GM19455 (cell line): Measurements from ENCODE around the gene CELA2B.
"Not testable (repeated sequence)": the region's sequence is repeated elsewhere in the genome, so short reads cannot be mapped to it uniquely, and the experiment has no call there.

ENCODE experiments used
- ATAC-seq: cut with Tn5 transposase; IDR thresholded peaks from one replicate; pipeline ENCODE4 v1.9.1; 2021; ENCODE audit not compliant: unreplicated experiment

The CELA2B gene

DNA sequence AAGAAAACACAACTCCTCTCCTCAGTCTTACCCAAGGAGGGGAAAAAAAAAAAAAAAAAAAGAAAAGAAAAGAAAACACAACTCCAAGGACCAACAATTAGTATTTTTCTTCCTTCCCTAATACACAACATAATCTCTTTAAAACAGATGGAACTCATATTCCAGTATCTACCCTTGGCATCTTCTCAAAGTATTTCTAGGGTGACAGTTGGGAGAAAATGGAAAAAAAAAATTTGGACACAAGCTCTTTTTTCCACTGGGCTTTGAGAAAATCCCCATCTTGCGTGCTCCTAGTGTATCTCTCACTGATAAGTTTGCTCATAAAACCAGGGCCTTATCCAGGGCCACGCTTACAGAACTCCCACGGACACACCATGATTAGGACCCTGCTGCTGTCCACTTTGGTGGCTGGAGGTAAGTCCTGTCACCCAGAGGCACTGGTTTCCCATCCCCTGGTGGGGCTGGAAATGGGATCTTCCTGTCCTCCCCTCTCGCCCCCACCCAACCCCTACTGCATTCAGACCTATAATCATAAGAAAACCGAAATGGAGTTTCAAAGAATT is at the start of gene CELA2B:
TSS of gene CELA2B (plus strand) at position 353 of the 563 bp plus-strand sequence. CDS start at position 375, 22 bp downstream.
- ATAC-seq, result no peak

DNA sequence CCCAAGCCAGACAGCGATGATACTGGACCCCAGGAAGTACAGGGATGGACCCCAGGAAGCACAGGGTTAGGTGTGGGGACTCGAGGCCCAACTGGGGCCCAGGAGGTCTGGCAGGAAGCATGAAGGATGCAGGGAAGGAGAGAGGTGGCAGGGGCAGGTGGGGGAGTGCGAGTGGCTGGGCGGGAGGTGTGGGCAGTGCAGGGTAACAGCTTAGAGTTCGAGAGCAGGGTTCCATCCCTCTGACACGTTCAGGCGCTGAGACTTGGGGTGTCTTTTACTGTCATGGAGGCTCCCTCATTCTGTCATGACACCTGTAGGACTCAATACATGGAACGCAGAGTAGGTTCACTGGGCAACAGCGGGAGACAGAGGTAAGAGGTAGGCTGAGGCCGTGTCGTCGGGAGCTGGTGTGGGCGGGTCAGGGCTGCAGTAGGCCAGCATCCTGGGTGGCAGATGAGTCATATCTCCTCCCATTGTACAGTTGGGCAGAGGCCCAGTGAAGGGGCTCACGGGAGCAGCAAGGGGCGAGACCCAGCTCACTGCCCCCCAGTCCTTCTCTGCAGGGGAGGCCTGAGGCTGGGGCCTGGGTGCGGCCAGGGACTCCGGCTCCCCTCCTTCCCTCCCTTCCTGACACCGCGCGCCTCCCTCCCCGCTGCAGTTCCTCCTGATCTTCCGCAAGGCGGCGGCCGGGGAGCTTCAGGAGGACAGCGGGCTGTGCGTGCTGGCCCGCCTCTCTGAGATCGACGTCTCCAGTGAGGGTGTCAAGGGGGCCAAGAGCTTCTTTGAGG is 49.2 kb upstream of the CELA2B start:
- no peak for ATAC-seq

DNA sequence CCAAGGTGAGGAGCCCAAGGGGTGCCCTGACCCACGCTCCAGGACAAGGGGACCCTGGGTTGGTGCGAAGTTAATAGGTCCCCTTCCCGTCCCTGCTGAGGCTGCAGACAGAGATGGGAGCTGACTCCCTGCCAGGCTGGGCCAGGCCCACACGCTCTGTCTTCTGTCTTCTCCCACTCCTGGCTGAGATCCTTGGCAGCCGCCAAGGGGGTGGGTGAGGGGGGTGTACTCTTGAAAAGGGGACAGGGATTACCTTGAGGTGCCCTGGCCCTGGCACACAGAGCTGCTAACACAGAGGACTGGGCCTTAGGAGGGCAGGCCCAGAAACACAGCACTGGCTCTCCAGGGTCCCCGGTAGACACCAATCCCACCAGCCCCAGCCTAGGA is 48.6 kb upstream of the CELA2B start:
- ATAC-seq, result no peak

DNA sequence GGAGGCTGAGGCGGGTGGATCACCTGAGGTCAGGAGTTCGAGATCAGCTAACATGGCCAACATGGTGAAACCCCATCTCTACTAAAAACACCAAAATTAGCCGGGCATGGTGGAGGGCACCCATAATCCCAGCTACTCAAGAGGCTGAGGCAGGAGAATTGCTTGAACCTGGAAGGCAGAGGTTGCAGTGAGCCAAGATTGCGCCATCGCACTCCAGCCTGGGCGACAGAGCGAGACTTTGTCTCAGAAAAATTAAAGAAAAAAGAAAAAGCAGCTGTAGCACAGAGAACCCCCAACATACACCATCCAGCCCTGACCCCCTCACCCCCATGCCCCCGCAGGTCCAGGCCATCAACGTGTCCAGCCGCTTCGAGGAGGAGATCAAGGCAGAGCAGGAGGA is 47.7 kb upstream of the CELA2B start:
- ATAC-seq, result not testable (repeated sequence)

DNA sequence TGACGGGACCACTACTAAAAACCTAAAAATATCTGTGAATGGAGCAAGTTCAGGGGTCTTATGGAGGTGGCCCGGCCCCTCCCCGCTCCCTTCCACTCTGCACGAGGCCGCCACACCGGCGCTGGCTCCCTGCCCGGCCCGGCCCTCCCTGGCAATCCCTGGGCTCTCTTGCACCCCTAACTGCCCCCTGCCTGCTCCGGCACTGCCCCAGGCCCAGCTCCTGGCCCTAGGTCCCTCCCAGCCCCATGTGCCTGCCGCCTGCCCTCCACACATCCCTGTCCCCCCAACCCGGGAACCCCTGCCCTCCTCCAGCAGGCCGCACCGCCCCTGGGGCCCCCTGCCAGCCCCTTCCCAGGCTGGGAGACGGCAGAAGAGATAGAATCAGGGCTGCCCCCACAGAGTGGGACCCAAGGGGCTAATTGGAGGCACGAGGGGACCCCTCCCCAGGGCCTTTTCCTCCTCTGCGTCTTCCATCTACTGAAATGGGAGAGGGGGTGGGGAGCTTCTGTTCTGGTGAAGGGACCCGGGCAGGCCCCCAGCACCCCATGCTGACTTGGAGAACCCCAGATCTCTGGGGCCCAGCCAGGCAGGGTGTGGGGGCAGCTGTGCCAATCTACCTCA is 47.0 kb upstream of the CELA2B start:
- no peak for ATAC-seq

DNA sequence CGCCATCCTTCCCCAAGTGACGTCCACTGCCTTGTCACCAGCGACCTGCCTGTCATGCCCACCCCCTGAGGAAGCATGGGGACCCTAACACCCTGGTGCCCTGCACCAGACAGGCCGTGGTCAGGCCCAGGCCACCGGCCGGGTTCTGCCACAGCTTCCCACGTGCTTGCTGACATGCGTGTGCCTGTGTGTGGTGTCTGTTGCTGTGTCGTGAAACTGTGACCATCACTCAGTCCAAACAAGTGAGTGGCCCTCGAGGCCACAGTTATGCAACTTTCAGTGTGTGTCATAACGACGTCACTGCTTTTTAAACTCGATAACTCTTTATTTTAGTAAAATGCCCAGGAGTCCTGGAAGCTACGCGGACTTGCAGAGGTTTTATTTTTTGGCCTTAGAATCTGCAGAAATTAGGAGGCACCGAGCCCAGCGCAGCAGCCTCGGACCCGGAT is 46.2 kb upstream of the CELA2B start:
- ATAC-seq, result no peak

DNA sequence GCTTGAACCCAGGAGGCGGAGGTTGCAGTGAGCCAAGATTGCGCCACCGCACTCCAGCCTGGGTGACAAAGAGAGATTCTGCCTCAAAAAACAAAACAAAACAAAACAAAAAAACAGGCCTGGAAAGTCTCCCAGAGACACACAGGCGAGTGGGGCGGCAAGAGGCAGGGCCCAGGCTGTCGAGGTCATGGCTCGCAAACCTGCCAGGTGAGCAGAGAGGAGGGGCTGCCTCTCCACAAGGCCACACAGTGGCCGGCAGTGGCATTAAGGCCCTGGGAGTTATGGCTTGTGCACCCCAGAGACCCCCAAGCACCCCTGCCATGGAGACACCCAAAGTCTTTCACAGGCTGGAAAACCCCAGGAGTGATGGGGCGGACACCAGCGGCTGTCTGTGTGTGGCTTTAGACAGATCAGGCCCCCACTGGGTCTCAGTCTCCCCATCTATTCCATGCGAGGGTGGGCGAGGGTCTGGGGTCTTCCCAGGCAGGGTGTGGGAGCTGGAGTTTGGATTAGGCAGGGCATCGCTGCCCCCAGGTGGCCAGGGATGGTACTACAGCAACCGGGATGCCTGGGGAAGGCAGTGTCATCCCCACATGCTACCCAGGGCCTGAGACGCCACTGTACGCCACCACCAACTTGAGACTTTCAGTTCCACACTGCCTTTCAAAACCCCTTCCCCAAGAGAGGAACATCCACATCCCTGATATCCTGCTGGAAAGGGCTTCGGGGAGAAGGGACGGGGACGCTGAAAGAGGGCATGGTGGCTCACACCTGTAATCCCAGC is 44.9 kb upstream of the CELA2B start:
- no peak for ATAC-seq

DNA sequence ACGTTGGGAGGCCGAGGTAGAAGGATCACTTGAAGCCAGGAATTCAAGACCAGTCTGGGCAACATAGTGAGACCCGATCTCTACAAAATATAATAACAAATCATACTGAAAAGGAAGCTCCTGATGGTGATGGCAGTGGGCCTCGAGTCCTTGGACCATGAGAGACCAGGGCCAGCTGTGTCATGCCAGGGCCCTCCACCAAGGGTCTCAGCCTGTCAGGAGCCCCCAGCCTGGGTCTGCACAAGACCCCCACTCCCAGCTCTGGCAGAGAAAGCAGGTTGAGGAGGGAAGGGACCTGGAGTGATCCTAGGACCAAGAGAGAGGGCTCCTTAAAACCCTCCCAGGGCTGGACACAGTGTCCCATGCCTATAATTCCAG is 44.3 kb upstream of the CELA2B start:
- no peak for ATAC-seq

DNA sequence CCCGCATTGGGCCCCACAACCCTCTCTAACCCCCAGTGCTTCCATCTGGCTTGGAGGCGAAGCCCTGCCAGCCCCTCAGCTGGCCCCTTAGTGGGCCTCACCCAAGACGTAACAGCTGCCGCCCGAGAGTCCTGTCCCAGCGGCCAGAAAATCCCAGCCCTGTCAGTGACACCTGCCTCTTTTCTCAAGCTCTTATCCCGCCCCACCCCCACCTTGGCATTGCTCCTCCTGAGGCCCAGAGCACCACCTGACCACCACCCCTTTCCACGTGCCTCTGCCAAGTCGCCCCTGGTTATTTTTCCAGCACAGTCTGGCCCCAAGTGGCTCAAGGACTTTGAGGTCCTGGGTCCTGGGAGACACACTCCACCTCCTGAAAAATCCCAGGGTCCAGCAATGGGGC is 43.6 kb upstream of the CELA2B start:
- no peak for ATAC-seq

DNA sequence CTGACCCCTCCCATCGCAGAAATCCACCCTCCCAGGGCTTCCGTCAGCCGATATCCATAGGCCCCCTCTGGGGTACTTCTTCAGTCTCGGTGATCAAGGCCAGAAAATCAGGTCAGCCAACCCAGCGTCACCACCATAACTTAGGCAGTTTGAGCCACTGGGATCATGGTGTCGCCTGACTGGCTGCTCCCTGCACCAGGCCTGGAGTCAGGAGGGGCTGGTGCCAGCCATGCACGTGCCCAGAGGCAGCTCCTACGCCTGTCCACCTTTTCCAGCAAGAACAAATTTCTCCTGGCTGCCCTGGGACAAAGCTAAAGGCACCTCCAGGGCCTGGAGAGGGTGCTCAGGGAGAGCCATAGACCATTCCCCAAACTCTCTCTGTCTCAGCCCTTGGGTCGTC is 42.4 kb upstream of the CELA2B start:
- ATAC-seq, result no peak

DNA sequence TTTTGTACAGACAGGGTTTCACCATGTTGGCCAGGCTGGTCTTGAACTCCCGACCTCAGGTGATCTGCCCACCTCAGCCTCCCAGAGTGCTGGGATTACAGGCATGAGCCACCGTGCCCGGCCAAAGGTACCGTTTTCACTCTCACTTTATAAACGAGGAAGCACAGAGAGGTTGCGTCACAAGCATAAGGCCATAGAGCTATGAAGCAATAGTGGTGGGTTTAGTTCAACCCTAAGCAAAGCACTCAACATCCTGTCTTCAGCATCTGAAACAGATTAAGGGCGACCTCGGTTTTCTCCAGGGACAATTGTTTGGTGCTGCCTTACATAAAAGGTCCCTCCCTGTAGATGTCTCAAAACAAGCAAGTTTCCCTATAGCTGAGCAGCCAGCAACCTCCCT is 41.2 kb upstream of the CELA2B start:
- not testable (repeated sequence) for ATAC-seq

DNA sequence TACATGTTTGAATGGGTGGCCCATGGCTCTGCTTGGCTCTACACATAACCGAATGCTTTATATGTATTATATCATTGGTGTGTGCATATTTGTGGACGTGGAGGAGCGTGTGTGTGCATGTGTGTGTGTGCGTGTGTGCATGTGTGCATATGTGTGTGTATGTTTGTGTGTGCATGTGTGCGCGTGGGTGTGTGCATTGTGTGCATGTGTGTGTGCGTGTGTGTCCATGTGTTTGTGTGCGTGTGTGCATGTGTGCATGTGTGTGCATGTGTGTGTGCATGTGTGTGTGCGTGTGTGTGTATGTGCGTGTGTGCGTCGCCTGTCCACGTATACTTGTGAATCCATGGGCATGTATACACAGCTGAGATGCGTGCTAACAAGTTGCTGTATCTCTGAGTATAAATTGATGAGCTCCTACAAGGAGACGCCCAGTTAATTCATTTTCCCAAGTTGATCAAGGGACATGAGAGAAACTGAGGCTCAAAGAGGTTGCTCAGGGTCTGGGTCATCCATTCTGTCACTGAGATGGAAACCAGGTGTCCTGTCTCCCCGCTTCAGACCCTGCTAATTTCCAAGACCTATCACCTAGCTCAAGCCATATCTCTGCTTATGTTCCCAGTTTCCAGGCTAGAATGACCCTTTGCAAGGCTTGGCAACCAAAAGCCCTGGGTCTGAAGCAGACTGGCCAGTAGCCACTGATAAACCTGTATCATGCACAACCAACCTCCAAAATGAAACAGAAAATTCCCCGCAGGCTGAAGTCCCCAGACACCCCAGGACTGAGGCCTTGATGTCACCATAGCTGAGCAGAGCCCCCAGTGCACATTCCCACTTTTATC is 40.4 kb upstream of the CELA2B start:
- ATAC-seq, result no peak

DNA sequence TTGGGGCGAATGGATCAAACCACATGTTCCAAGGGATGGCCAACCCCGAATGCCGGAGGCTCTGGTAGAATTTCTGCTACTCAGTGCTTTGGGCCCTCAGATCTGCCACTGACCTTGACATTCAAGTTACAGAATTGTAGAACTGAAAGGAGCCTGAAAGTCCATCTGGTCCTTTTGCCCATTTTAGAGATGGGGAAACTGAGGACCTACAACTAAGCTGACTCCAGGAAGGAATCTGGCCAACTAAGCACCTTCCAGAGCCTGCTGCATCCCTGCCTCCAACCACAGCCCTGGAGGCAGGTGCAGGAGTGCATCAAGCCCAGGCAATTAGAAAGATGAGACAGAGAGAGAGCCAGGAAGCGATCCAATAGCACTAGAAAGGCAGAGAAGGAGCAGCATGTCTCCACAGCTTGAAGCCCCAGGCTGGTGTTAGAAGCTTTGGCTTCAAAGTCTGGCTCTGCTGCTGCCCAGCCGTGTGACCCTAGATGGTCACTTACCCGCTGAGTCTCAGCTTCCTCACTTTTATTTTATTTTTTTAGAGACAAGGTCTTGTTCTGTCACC is 38.9 kb upstream of the CELA2B start:
- no peak for ATAC-seq

DNA sequence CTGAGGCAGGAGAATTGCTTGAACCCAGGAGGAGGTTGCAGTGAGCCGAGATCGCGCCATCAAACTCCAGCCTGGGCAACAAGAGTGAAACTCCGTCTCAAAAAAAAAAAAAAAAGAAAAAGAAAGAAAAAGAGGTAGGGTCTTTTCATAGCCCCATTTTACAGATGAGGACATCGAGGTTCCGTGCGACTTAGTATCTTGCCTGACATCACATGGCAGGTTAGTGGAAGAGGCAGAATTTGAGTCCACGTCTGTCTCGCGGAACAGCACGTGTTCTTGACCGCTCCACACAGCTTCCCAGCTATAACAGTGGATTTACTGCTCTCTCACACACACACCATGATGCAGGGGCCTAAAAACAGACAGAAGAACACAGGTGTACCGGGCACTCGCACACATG is 36.6 kb upstream of the CELA2B start:
- no peak for ATAC-seq

DNA sequence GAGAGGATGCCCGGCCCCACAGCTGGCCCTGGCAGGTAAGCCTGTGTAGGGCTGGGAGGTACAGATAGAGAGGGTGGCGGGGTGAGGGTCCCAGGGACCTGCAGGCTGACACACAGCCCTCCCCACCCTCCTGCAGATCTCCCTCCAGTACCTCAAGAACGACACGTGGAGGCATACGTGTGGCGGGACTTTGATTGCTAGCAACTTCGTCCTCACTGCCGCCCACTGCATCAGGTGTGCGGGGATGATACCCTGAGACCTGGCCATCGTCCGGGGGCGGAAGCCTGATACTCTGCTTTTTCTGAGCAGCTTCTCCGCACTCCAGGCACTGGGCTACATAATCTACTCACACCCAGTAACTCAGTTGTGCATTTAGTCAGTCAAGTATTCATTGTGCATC is 35.5 kb upstream of the CELA2B start:
- no peak for ATAC-seq

DNA sequence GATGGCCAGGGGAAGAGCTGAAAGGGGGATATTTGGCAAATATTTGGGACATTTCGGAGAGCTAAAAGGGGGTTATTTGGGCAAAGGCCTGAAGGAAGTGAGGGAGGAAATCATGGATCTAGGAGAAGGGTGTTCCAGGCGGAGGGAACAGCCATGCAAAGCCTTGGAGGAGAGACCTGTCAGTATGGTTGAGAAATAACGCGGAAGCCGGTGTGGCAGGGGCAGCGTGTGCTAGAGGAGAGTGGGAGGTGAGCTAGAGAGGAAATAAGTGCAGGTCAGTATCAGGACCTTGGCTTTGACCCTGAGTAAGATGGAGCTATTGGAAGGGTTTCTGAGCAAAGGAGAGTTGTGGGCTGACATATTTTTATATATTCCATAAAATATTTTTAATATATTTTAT is 34.7 kb upstream of the CELA2B start:
- no peak for ATAC-seq

DNA sequence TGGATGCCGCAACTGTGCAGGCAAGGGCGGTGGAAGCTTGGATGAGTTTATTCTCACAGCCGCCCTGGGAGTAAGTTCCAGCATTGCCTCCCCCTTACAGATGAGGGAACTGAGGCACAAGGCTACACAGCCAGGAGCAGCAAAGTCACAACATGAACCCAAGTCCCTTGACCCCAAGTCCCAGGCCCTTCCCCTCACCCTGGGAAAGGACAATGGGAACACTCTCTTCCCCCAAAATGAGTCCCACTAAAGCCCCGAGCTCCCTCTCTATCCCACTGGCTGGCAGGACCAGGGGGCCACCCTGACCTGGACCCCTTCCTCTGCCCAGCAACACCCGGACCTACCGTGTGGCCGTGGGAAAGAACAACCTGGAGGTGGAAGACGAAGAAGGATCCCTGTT is 33.8 kb upstream of the CELA2B start:
- no peak for ATAC-seq

DNA sequence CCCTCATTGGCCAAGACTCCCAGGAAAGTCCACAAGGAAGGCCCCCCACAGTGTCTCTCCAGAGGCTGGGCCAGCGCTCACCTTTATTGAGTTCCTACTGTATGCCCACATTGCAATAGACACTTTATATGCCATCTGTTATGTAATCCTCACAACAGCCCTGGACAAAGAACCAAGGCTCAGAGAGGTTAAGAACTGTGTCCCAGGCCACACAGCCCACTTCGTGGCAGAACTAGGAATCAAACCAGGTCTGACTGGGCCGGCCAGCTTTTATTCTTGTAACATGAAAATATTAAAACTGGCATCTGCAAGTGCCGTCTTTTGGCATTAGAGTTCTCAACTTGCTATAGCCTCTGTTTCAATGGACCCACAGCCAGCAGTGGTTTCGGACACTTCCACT is 33.1 kb upstream of the CELA2B start:
- no peak for ATAC-seq

DNA sequence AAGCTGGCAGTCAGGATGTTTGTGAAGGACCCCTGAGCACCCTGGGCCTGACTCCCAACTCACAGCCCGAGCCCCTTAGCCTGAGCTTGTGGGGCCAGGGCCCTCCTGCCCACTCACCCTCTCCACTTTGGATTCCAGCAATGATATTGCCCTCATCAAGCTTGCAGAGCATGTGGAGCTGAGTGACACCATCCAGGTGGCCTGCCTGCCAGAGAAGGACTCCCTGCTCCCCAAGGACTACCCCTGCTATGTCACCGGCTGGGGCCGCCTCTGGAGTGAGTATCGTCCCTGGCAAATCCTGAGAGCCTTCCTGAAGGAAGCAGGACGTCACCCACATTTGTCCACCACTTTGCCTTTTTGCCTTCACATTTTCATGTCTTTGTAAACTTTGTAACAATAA is 32.6 kb upstream of the CELA2B start:
- ATAC-seq, result no peak
